ENCODE data around the gene OARD1. TPM values are rescaled to one million over a fixed set of nuclear protein-coding genes. Genes with fewer than 3 reads are reported as not detected.

Gene OARD1
- total and polyA plus RNA-seq, 2 of the 8 experiments (the other 6 are each of a cell fraction or from before 2014, with no cell fraction given) = 16.8 to 35.8 TPM

- TF ChIP-seq GTF2F1 (IDR thresholded peaks at IDR 0.05; ENCODE audit: borderline replicate concordance, low read depth, low read length) = no peak
Measured at GRCh38 chr6:41063884-41064285, 8.3 kb downstream of the OARD1 start (continued).
